PC-9 (cell line): ENCODE results near the gene ASIP.

Experiments used
- CTCF ChIP-seq: fragments of 200-600 bp; sonication (generic); conservative IDR thresholded peaks from 2 replicates; pipeline ENCODE4 v1.6.1; 2017; ENCODE audit warnings: mixed run types, antibody characterized with exemption, mild to moderate bottlenecking, moderate library complexity
- EZH2 ChIP-seq: fragments of 200-600 bp; sonication (generic); IDR thresholded peaks from 2 replicates; pipeline ENCODE4 v1.8.0; 2017; ENCODE audit warnings: antibody characterized with exemption, low read depth

- TF ChIP-seq CTCF: no peak
- TF ChIP-seq EZH2: no peak
Observed at GRCh38 chr20:34315236-34315635, 74.0 kb downstream of the ASIP start.
